ENCODE data around the gene CYB5D1.
"Not testable (repeated sequence)": the region's sequence is repeated elsewhere in the genome, so short reads cannot be mapped to it uniquely, and the experiment has no call there.

The CYB5D1 gene, protein sequence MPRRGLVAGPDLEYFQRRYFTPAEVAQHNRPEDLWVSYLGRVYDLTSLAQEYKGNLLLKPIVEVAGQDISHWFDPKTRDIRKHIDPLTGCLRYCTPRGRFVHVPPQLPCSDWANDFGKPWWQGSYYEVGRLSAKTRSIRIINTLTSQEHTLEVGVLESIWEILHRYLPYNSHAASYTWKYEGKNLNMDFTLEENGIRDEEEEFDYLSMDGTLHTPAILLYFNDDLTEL

DNA sequence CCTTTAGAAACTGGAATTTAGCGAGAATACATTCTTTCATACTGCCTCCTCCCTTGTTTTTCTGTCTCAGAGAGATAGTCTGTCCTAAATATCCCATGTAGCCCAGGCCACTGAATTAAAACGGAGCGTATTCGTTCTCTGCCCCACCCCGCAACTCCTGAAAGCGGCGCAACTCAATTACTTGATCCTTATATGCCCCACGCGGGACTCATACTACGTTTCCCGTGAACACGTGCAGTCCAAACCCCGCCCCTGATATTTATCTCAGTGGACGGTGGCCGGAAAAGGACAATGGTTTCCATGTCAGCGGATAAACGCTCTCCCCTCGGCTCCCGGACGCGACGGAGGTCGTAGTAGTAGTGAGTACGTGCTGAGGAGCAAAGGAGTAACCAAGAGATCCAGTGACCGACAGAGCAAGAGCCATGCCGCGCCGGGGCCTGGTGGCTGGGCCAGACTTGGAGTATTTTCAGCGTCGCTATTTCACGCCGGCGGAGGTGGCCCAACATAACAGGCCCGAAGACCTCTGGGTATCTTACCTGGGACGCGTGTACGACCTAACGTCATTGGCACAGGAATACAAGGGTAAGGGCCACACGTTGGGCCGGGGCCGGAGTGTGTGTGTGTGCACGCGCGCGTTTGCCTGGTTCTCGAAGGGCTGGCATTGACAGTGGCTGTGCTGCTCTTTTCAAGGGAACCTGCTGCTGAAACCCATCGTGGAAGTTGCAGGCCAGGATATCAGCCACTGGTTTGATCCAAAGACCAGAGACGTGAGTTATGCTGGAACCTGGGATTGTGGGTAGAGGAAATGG lies at the start of gene CYB5D1:
Gene CYB5D1 (plus strand): TSS at position 291 of the 809 bp plus-strand sequence. CDS start 132 bp downstream, at position 423.
- DNase-seq (peak; percentile 87), ATAC-seq (peak; percentile 31)
- Mint-ChIP-seq H3K27me3 (no peaks in the 10 kb centered on the region), H3K4me3 (no peak within 1 kb of the TSS), H3K27ac (no peak within 1 kb of the TSS), H3K9me3 (no peaks in the 10 kb centered on the region), H3K4me1 (peaks cover 12% of the 10 kb centered on the region), H3K36me3 (ENCODE audit: low read depth) (peaks cover 25% of the 10 kb centered on the region)

DNA sequence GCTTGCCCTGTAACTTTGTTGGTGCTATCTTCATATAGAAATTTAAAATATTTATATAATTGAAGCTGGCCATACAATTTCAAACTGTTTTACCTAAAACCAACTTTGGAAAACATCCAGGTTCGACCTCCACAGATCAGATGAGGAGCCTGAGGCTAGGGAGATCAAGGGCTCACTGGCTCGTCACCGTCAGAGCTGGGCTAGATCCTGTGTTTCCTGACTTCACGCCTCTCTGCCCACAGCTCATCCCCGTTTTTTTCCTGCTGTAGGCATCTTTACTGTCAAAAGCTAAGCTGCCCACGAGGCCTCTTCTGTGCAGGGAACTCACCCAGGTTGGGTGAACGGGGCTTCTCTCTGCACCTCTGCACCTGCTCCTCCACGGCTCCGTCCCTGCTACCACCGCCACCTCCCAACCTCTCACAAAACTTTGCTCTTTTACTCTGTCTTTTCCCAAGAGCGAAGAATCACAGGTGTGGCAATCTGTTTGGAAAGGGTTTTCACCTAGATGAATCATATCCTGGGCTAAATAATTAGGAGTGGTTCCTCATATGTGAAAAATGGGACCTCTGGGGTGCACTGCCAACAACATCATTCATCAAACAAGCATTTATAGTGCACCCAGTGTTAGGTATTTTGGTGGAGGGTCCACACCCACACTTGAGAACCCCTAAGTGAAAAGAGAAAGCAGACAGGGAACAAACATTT lies 48.6 kb upstream of the CYB5D1 start:
- Mint-ChIP-seq H3K27ac (no peak overlapping the region), H3K36me3 (ENCODE audit: low read depth) (no peaks in the 10 kb centered on the region), H3K27me3 (peaks cover 5% of the 10 kb centered on the region), H3K4me3 (no peak overlapping the region), H3K4me1 (no peaks in the 10 kb centered on the region), H3K9me3 (no peaks in the 10 kb centered on the region)
- ATAC-seq (no peak), DNase-seq (no peak)

DNA sequence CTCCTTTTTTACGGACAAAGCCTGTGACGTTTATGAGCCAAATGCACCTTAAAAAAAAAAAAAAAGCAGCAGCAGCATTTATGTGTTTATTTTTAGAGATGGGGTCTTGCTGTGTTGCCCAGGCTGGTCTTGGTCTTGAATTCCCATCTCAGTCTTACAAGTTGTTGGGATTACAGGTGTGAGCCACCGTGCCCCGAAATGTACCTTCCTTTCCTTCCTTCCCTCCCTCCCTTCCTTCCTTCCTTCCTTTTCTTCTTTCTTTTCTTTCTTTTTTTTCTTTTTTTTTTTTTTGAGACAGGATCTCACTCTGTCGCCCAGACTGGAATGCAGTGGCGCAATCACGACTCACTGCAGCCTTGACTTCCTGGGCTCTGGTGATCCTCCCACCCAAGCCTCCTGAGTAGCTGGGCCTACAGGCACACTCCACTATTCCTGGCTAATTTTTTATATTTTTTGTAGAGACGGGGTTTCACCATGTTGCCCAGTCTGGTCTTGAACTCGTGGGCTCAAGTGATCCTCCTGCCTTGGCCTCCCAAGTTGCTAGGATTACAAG lies 47.9 kb upstream of the CYB5D1 start:
- H3K4me1 Mint-ChIP-seq, H3K4me3 Mint-ChIP-seq: not testable (repeated sequence)

DNA sequence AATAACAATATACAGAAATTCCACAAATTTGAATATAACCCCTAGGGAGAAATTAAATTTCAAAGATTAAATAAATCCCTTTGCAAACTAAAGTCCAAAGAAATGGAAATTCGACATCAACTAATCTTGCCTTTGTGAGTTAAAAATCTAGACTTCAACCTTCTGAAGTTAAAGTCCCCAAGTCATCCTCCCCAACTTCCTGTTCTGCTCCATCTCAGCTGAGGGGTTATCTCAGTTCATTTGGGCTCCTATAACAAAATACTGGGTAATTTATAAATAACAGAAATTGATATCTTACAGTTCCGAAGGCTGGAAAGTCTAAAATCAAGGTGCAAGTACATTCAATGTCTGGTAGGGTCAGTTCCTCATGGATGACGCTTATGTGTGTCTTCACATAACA lies 46.6 kb upstream of the CYB5D1 start:
- ATAC-seq, result no peak
- DNase-seq, result no peak
- Mint-ChIP-seq H3K4me1 (no peaks in the 10 kb centered on the region), H3K36me3 (ENCODE audit: low read depth) (no peaks in the 10 kb centered on the region), H3K27ac (no peak overlapping the region), H3K4me3 (no peak overlapping the region), H3K9me3 (no peaks in the 10 kb centered on the region), H3K27me3 (no peaks in the 10 kb centered on the region)

More for the DNA sequence above, 47.9 kb upstream of the CYB5D1 start:
- DNase-seq; H3K27me3 Mint-ChIP-seq; ATAC-seq; H3K9me3 Mint-ChIP-seq; H3K27ac Mint-ChIP-seq; H3K36me3 Mint-ChIP-seq (ENCODE audit: low read depth): not testable (repeated sequence)

DNA sequence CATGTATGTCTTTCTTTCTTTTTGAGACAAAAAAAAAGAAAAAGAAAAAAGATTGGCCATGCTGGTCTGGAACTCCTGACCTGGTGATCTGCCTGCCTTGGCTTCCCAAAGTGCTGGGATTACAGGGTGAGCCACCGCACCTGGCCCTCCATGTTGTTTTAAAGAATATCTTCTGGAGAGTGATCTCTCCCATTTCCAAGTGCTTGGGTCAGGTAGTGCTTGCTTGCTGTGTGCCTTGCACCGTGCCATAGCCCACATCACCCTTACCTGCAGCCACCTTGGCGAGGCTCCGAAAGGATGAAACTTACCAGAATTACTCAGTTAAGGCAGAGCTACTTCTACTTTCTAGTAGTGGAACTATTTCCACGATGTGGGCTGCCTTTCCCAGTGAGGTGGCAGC lies 42.8 kb upstream of the CYB5D1 start:
- H3K27me3 Mint-ChIP-seq, result no peaks in the 10 kb centered on the region
- no peaks in the 10 kb centered on the region for H3K9me3 Mint-ChIP-seq
- H3K27ac Mint-ChIP-seq, result no peak overlapping the region
- DNase-seq (no peak), ATAC-seq (no peak)
- H3K4me1 Mint-ChIP-seq, result no peaks in the 10 kb centered on the region
- no peak overlapping the region for H3K4me3 Mint-ChIP-seq
- H3K36me3 Mint-ChIP-seq (ENCODE audit: low read depth), result no peaks in the 10 kb centered on the region

DNA sequence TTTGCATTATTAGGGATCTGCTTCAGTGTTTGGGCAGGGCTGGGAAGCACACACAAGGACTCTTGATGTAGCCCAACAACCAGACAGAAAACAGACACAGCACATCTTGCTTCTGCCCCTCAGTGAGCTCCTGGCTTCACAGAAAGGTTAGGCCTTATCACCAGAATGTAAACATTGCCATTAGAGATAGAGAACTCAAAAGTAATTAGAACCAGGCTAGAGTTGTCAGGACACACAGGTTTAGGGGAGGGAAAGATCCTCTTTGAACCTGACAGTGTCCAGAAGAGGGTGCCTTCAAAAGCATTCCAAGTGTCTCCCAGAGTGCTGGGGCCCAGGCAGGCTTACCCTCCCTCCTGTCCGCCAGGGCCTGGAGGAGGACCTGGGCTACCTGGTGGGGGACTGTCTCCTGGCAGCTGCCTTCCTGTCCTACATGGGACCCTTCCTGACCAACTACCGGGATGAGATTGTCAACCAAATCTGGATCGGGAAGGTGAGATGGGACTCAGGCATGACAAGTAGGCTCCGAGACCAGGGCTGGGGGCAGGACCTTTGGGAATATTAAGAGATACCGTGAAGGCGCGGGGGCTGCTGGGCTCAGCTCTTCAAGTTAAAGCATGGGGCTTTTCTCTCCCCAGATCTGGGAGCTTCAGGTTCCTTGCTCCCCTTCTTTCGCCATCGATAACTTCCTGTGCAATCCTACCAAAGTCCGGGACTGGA lies 40.7 kb upstream of the CYB5D1 start:
- H3K27ac Mint-ChIP-seq, result no peak overlapping the region
- H3K4me3 Mint-ChIP-seq, result no peak overlapping the region
- H3K36me3 Mint-ChIP-seq (ENCODE audit: low read depth), result no peaks in the 10 kb centered on the region
- DNase-seq (no peak), ATAC-seq (no peak)
- H3K9me3 Mint-ChIP-seq, result no peaks in the 10 kb centered on the region
- no peaks in the 10 kb centered on the region for H3K27me3 Mint-ChIP-seq
- H3K4me1 Mint-ChIP-seq, result no peaks in the 10 kb centered on the region

DNA sequence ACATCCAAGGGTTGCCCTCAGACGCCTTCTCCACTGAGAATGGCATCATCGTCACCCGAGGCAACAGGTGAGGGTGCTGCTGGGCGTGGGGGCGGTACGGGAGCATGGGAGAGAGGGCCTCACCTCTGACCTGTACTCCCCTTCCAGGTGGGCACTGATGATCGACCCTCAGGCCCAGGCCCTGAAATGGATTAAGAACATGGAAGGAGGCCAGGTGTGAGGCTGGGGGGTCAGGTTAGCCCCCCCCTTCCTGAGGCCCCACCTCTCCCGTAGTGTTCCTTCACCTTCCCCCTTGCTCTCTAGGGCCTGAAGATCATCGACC lies 40.2 kb upstream of the CYB5D1 start:
- Mint-ChIP-seq H3K36me3 (ENCODE audit: low read depth) (no peaks in the 10 kb centered on the region), H3K27me3 (no peaks in the 10 kb centered on the region), H3K4me3 (no peak overlapping the region), H3K4me1 (no peaks in the 10 kb centered on the region), H3K9me3 (no peaks in the 10 kb centered on the region), H3K27ac (no peak overlapping the region)
- DNase-seq (no peak), ATAC-seq (no peak)

DNA sequence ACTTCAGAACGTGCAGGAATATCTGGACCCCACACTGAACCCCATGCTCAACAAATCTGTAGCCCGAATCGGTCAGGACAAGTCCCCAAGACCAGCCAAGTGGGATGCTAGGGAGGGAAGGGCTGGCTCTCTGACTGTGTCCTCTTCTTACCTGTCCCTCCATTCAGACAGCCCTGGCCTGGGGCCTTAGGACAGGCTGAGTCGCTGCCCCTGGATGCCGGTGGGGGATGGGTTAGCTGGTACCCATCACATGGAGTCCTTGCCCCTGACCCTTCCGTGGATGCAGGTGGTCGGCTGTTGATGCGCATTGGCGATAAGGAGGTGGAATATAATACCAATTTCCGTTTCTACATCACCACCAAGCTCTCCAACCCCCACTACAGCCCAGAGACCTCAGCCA lies 39.8 kb upstream of the CYB5D1 start:
- DNase-seq, result no peak
- Mint-ChIP-seq H3K27me3 (no peaks in the 10 kb centered on the region), H3K9me3 (no peaks in the 10 kb centered on the region), H3K36me3 (ENCODE audit: low read depth) (no peaks in the 10 kb centered on the region), H3K27ac (no peak overlapping the region), H3K4me3 (no peak overlapping the region), H3K4me1 (no peaks in the 10 kb centered on the region)
- no peak for ATAC-seq

DNA sequence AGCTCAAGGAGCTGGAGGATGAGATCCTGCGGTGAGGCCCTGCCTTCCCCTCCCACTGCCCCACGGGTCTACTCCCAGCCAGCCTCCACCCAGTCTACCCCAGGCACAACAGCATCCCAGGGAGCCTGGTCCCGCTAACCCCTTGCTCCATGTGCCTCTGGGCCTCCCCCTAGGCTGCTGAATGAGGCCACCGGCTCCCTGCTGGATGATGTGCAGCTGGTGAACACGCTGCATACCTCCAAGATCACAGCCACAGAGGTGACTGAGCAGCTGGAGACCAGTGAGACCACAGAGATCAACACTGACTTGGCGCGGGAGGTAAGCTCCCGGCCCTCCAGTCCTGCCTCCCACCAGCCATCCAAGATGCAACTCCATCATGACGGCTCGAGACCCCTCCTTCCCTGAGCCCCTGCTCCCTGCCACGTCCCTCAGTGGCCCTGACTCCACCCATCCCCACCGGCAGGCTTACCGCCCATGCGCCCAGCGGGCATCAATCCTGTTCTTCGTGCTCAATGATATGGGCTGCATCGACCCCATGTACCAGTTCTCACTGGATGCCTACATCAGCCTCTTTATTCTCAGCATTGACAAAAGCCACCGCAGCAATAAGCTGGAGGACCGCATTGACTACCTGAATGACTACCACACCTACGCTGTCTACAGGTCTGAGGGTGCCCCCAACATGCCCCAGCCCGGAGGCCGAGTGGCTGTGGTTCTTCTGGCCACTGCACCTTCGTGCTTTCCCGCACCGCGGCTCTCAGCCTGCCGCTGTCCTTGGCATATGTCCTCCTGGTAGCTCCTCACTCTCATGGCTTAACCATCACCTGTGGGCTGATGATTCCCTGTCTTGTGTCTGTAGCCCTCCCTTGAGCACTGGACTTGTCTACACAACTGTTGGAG lies 38.8 kb upstream of the CYB5D1 start:
- Mint-ChIP-seq H3K36me3 (ENCODE audit: low read depth) (no peaks in the 10 kb centered on the region), H3K4me3 (no peak overlapping the region), H3K4me1 (no peaks in the 10 kb centered on the region), H3K27ac (no peak overlapping the region), H3K27me3 (no peaks in the 10 kb centered on the region), H3K9me3 (no peaks in the 10 kb centered on the region)
- DNase-seq, result no peak
- no peak for ATAC-seq

DNA sequence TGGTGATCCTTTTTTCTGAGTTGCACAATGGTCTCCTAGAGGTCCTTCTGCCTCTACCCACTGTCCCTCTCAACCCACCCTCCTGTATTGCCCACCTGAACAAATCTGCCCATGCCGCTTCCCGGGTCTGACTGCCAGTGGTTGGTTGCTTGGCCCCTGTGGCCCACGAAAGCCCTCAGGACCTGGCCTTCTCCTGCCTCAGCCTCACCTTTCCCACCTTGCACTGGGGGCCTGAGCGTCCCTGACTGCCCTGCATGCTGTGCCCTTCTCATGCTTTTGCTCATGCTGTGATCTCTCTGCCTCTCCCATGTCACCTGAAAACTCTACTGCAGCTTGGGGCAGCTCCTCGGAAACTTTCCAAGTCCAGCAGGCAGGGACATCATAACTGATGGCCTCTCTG lies 37.6 kb upstream of the CYB5D1 start:
- Mint-ChIP-seq H3K4me1 (peaks cover 2% of the 10 kb centered on the region), H3K27me3 (peaks cover 2% of the 10 kb centered on the region), H3K4me3 (no peak overlapping the region), H3K9me3 (no peaks in the 10 kb centered on the region), H3K27ac (no peak overlapping the region), H3K36me3 (ENCODE audit: low read depth) (no peaks in the 10 kb centered on the region)
- DNase-seq, result no peak
- no peak for ATAC-seq

DNA sequence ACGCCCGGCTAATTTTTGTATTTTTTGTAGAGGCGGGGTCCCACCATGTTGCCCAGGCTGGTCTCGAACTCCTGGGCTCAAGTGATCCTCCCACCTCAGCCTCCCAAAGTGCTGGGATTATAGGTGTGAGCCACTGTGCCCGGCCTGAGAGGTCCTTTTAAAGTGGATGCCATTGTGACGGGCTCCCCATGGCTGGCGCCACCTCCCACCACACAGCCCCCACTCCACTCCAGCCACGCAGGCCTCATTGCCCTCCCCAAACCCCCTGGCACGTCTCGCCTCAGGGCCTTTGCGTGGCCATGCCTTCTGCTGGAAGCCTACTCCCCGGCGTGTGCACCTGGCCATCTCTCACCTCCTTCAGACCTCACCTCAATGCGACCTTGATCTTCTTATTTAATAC lies 35.7 kb upstream of the CYB5D1 start:
- Mint-ChIP-seq H3K4me1 (peaks cover 2% of the 10 kb centered on the region), H3K4me3 (no peak overlapping the region), H3K9me3 (no peaks in the 10 kb centered on the region), H3K27me3 (peaks cover 2% of the 10 kb centered on the region), H3K36me3 (ENCODE audit: low read depth) (no peaks in the 10 kb centered on the region), H3K27ac (no peak overlapping the region)
- no peak for ATAC-seq
- DNase-seq, result no peak

DNA sequence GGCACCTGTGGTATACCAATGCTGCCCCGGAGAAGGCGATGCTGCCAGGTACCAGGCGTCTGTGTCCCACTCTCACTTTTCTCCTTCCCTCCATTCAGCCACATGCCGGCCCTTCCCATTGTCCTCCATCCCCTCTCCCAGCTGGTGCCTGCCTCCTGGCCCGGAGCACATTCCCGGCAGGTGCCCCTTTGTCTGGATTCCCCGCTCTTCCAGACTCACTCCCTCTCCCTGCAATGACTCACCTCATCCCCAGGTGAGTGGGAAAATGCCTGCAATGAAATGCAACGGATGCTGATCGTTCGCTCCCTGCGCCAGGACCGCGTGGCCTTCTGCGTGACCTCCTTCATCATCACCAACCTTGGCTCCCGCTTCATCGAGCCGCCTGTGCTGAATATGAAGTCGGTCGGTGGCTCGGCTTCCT lies 34.2 kb upstream of the CYB5D1 start:
- no peak overlapping the region for H3K4me3 Mint-ChIP-seq
- no peaks in the 10 kb centered on the region for H3K36me3 Mint-ChIP-seq (ENCODE audit: low read depth)
- no peaks in the 10 kb centered on the region for H3K9me3 Mint-ChIP-seq
- peaks cover 2% of the 10 kb centered on the region for H3K4me1 Mint-ChIP-seq
- DNase-seq (no peak), ATAC-seq (no peak)
- no peak overlapping the region for H3K27ac Mint-ChIP-seq
- peaks cover 6% of the 10 kb centered on the region for H3K27me3 Mint-ChIP-seq

DNA sequence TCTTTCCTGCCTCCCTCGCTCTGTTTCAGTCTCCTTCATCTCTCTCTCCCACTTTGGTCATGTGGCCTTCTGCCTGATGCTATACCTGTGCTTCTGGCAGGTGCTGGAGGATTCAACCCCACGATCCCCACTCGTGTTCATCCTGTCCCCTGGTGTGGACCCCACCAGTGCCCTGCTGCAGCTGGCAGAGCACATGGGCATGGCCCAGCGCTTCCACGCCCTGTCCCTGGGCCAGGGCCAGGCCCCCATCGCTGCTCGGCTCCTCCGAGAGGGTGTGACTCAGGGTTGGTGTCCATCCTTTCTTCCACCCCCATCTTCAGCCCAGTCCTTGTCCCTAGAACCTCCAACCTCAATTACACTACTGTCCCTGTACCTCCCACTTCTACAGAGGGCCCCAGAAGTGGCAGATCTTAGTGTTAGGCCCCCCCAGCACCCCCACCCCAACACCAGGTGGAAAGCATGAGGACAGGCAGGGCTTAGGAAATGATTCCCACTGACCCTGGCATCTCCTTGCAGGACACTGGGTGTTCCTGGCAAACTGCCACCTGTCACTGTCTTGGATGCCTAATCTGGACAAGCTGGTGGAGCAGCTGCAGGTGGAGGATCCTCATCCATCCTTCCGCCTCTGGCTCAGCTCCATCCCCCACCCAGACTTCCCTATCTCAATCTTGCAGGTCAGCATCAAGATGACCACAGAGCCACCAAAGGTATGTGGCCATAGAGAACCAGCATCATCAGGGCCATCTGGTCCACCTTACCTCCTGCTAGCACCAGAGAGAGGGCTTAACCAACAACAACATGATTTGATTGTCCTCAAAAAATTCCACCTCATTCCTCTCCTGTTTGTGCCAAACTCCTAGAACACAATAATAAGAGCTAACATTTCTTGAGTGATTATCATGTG lies 33.5 kb upstream of the CYB5D1 start:
- no peak for DNase-seq
- Mint-ChIP-seq H3K27me3 (peaks cover 7% of the 10 kb centered on the region), H3K4me1 (peaks cover 2% of the 10 kb centered on the region), H3K4me3 (no peak overlapping the region), H3K9me3 (no peaks in the 10 kb centered on the region), H3K36me3 (ENCODE audit: low read depth) (no peaks in the 10 kb centered on the region), H3K27ac (no peak overlapping the region)
- no peak for ATAC-seq
